Inferior parietal cortex (tissue), 1 donor: ENCODE measurements around the gene BCL2L13.
A peak's percentile ranks its signal among the peaks of the same experiment; 100 is the strongest.
"Not testable (repeated sequence)": the region's sequence is repeated elsewhere in the genome, so short reads cannot be mapped to it uniquely, and the experiment has no call there.

Experiments
- DNase-seq: peaks from one replicate; pipeline ENCODE4 v3.0.0-alpha.2; 2016; ENCODE audit errors: extremely low spot score

The BCL2L13 gene

GRCh38 chr22:17694752-17695151 lies 56.2 kb downstream of the BCL2L13 start:
- no peak for DNase-seq

DNA sequence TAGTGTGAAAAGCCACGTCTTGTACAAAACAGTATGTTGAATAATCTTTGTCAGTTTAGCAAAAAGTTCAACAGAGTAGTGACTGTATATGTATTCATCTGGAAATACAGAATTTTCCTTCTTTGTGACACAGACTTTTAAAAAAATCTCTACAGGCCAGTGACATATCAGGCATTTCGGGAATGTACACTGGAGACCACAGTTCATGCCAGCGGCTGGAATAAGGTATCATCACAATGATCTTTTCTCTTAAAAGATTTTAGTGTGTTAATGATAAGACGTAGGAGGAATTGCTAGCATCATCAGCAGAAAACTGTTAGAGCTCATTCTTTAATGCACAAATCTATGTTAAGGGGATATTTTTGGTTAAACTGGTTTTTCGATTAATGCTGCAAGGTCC lies 57.4 kb downstream of the BCL2L13 start:
- DNase-seq, result no peak

DNA sequence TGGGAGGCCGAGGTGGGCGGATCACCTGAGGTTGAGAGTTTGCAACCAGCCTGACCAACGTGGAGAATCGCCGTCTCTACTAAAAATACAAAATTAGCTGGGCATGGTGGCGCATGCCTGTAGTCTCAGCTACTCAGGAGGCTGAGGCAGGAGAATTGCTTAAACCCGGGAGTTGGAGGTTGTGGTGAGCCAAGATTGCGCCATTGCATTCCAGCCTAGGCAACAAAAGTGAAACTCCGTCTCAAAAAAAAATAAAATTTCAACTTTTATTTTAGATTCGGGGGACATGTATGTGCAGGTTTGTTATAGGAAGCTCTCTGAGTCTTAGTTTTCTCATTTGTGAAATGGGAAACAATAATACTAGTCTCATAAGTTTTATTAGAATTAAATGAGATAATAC lies 58.6 kb downstream of the BCL2L13 start:
- not testable (repeated sequence) for DNase-seq

GRCh38 chr22:17698276-17698675 lies 59.7 kb downstream of the BCL2L13 start:
- not testable (repeated sequence) for DNase-seq

- no peak for DNase-seq
These were observed 60.4 kb downstream of the BCL2L13 start for GRCh38 chr22:17698948-17699347.

DNA sequence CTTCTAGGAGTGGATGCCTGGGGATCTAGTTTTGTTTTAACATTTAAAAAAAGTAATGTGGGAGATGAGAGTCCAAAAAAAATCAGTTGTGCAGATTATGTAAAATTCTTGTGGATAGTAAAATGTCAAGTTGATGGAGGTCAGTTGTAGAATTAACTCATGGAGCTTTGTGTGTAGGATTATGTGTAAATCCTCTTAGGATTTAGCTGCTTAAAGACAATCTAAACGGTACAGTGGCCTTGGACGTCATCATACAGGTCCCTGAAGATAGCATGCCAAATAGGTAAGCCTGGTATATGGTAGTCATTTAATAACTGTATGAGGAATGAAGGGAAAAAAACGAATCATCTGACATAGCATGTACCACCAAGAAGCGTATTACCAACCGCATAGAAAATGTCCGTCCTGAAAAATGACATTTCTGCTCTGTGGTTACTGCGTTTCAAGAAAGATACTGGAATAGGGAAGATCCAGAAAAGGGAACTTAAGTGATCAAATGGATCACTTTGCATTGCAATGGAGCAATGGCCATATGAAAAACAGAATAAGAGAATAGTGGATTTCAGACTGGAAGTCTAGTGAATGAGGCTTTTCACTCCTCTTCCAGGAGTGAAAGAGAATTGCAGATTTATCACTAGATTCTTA lies 61.3 kb downstream of the BCL2L13 start:
- no peak for DNase-seq

DNA sequence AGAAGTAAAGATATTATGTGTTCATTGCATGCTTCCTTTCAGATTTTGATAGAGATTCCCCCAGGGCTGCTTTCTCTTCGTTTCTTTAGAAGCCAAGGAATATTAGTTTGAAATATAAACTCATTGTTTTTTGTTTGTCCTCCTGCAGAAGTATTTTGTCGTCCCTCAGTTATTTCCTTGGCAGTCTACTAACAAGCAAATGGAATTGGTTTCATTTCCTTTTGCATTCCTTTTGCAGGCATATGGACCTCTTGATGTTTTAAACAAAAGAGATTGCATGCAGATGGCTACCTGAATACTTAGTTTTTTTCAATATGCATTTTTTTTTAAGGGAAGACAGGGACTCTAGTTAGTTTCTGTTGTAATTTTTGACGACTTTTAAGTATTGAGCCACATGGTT lies 62.2 kb downstream of the BCL2L13 start:
- DNase-seq, result no peak

DNA sequence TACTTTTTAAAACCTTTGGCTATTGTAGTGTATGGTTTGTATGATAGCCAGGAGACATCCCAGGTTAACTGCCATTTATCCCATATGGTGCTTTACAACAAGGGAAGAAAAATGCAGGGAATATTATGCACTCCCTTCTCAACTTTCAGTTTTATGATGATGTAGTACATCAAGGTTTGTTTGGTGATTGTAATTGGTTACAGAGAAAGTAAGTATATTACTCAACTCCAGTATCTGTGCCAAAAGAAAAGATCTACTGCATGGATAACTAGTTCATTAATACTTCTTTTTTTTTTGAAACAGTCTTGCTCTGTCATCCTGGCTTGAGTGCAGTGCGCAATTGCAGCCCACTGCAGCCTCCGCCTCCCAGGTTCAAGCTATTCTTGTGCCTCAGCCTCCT lies 65.3 kb downstream of the BCL2L13 start:
- no peak for DNase-seq

DNA sequence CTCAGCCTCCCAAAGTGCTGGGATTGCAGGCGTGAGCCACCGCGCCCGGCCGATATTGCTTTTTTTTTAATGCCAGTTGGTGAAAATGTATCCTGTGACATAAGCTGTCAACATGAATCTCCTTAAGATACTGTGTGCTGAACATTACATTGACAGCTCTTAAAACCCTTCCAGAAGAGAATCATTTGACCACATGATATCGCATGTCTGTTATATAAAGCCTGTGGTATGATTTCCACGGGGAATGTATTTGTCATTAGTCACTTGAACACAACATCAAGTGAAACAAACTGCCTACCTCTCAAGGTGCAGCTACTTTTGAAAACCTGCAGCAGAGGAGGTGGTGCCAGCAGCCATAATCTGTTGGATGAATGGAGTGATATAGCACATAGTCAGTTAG lies 67.0 kb downstream of the BCL2L13 start:
- DNase-seq, result no peak

- peak; percentile 70 for DNase-seq
These were observed 67.7 kb downstream of the BCL2L13 start for GRCh38 chr22:17705951-17706900.

DNA sequence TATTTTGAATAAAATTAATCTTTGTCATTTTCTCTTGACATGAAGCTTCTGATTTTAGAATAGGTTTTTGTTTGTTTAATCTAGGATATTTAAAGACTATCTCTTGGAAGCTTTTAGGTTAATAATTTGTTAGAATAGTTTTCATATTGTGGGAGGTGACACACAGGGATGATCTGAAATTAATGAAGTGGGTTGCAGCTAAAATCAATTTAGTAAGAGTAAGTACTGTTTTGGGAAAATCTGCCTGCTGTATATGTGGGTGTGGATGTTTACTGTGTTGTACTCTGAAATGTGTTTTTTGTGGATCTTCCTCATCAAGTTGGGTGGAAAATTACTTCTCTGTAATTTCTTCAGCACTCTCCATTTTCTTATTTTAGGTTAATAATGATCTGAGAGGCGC lies 68.4 kb downstream of the BCL2L13 start:
- no peak for DNase-seq

GRCh38 chr22:17707526-17707925 lies 69.0 kb downstream of the BCL2L13 start:
- DNase-seq, result no peak

DNA sequence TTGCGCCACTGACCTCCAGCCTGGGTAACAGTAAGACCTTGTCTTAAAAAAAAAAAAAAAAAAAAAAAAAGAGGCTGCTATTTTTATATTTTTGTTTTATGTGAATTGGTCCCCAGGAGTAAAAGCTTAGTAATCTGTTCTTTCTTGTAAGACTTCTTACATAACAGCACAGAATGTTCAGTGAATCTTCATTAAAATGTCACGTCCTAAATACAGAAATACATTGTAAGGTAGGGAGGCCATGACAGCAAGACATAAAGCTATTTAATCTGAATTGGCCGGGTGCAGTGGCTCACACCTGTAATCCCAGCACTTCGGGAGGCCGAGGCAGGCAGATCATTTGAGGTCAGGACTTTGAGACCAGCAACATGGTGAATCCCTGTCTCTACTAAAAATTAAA lies 71.5 kb downstream of the BCL2L13 start:
- DNase-seq, result no peak

DNA sequence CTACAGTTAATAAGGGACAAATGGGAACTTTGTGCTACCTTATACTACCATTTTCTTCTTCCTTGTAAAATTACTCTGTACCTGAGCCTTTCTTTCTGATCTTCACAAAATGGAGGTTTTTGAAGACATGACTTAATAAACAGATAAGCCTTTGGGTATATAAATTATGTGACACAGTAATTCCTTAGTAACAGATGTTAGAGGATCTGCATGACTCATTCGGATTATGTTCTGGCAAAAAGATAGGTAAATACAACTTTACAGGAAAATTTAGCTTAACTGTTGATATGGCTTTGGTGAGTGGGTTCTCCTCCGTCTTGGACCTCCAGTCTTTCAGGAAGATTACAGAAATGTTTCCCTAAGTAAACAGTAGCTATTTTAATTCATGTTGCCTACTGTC lies 73.9 kb downstream of the BCL2L13 start:
- DNase-seq, result no peak

GRCh38 chr22:17716529-17716928 lies 78.0 kb downstream of the BCL2L13 start:
- no peak for DNase-seq

GRCh38 chr22:17717708-17718107 lies 79.2 kb downstream of the BCL2L13 start:
- DNase-seq, result no peak

DNA sequence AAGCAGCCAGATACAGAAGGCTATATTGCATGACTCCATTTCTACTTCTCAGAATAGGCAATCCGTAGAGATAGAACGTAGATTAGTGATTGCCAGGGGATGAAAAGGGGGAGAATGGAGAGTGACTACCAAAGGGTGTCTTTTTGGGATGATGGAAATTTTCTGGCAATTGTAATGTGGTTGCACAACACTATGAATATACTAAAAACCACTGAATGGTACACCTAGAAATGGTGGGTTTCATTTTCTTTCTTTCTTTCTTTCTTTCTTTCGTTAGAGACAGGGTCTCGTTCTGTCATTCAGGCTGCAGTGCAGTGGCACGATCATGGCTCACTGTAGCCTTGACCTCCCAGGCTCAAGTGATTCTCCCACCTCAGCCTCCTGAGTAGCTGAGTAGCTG lies 81.4 kb downstream of the BCL2L13 start:
- no peak for DNase-seq

DNA sequence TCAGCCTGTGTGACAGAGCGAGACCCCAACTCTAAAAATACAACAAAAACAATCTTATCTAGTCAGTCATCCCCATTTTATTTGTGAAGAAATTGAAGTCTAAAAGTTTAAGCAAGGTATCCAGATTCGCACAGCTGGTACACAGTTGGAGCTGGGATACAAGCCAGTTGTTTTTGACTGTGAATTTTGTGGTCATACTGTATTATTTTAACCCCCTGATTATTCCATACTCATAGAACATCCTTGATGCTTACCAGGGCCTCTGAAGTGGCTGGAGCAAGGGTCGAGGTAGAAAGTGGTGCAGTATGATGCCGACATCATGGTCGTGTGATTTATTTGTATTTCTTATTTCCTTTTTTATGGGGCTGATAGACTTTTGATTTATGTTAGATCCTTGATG lies 85.7 kb downstream of the BCL2L13 start:
- no peak for DNase-seq

- DNase-seq, result peak; percentile 38
These were observed 86.3 kb downstream of the BCL2L13 start for GRCh38 chr22:17724678-17725499.

GRCh38 chr22:17725500-17725796 lies 86.9 kb downstream of the BCL2L13 start:
- no peak for DNase-seq

- DNase-seq, result no peak
These were observed 87.7 kb downstream of the BCL2L13 start for GRCh38 chr22:17726006-17726927.
